Esophagus squamous epithelium (tissue), 5 donors: ENCODE results near the gene AGBL1. TPM values are rescaled to one million over a fixed set of nuclear protein-coding genes. Genes with fewer than 3 reads are reported as not detected.

Source experiments
- DNase-seq: peaks from one replicate; lab custom pipeline; 2025; lab: John Stamatoyannopoulos, UW
- H3K27ac ChIP-seq, 4 donors: fragments of 200-600 bp; sonication (generic); one replicate each; pipeline ENCODE4 v1.5.1; 2016 to 2019; ENCODE audit warnings: mild to moderate bottlenecking in 1 of 4
- H3K27me3 ChIP-seq, 4 donors: fragments of 200-600 bp; sonication (generic); 1 replicate in 3 of 4; 2 replicates in 1 of 4; pipeline versions ENCODE4 v1.5.1 to v1.6.0; 2017 to 2021; ENCODE audit warnings: antibody characterized with exemption in 1 of 4
- H3K36me3 ChIP-seq, 3 donors: fragments of 200-600 bp; sonication (generic); one replicate each; pipeline ENCODE4 v1.5.1; 2016 to 2019
- H3K4me1 ChIP-seq, 3 donors: fragments of 200-600 bp; sonication (generic); one replicate each; pipeline ENCODE4 v1.5.1; 2017 to 2019
- H3K4me3 ChIP-seq, 4 donors: fragments of 200-600 bp; sonication (generic); 1 replicate in 3 of 4; 2 replicates in 1 of 4; pipeline ENCODE4 v1.5.1; 2016 to 2019; ENCODE audit warnings: mild to moderate bottlenecking in 2 of 4, moderate library complexity in 1 of 4
- H3K9me3 ChIP-seq, 3 donors: fragments of 200-600 bp; sonication (generic); one replicate each; pipeline ENCODE4 v1.5.1; 2016 to 2019
- CTCF ChIP-seq, 6 experiments: fragments of 450-650 bp in 4 of 6; fragments of 200-600 bp in 2 of 6; sonication (generic) in 2 of 6; IDR thresholded peaks; one replicate each; pipeline ENCODE4 v1.5.1; 2016 to 2019; ENCODE audit warnings: antibody characterized with exemption in 6 of 6, mild to moderate bottlenecking in 4 of 6, moderate library complexity in 4 of 6
- POLR2A ChIP-seq, 4 donors: fragments of 450-650 bp; IDR thresholded peaks; one replicate each; pipeline ENCODE4 v1.6.1; 2017; ENCODE audit warnings: antibody characterized with exemption in 4 of 4, mild to moderate bottlenecking in 4 of 4, moderate library complexity in 3 of 4
- WGBS, 2 donors: methylation state at CpG; one replicate each; pipeline ENCODE4 v1.1.5; 2018; 5-methylcytosine and 5-hydroxymethylcytosine counted together
- intact Hi-C: fragments of 100-400 bp; cut with DNase I; formaldehyde crosslinking; loops from one replicate; pipeline ENCODE4 v1.15.0; 2022
- total RNA-seq, 4 donors: library from RNA; depleted of rRNA; stranded (reverse); fragments of >200 nt; gene quantifications; one replicate each; pipeline ENCODE4 v1.1.0, GENCODE V29; 2016
- donor health status: DM: yes; HTN: yes; CAD: no.

Gene AGBL1
- total RNA-seq, 4 donors from 2014 or later: 0.11 to 0.21 (median 0.19) TPM; not detected in 1

GRCh38 chr15:86384186-86384585 lies 304.5 kb downstream of the AGBL1 start:
- intact Hi-C loops: loop anchor here (10.0 kb wide), 1 partner anchor 59 kb away; no protein-coding TSS in a partner anchor
- H3K9me3 ChIP-seq: no peaks in the 10 kb centered on the region
- peaks cover 0 to 3% (median 0%) of the 10 kb centered on the region in 4 donors for H3K27me3 ChIP-seq
- H3K4me3 ChIP-seq: no peak overlapping the region
- no peak for DNase-seq
- H3K36me3 ChIP-seq: no peaks in the 10 kb centered on the region
- TF ChIP-seq CTCF (IDR thresholded peaks at IDR 0.05) (no peak), POLR2A (IDR thresholded peaks at IDR 0.05) (no peak)
- H3K27ac ChIP-seq: no peak overlapping the region
- 61 to 83% methylated on average over 6 of the region's 6 CpGs for WGBS, 2 donors
- H3K4me1 ChIP-seq: no peaks in the 10 kb centered on the region

GRCh38 chr15:86392296-86392695 lies 312.6 kb downstream of the AGBL1 start:
- 74% methylated on average over 1 of the region's 1 CpG for WGBS, 2 donors
- no peaks in the 10 kb centered on the region for H3K9me3 ChIP-seq

GRCh38 chr15:86392874-86393273 lies 313.2 kb downstream of the AGBL1 start:
- TF ChIP-seq POLR2A (IDR thresholded peaks at IDR 0.05) (no peak), CTCF (IDR thresholded peaks at IDR 0.05) (no peak)
- no peak overlapping the region for H3K27ac ChIP-seq

More at GRCh38 chr15:86392296-86392695, 312.6 kb downstream of the AGBL1 start:
- H3K27ac ChIP-seq: no peak overlapping the region
- no peak for DNase-seq
- TF ChIP-seq POLR2A (IDR thresholded peaks at IDR 0.05) (no peak), CTCF (IDR thresholded peaks at IDR 0.05) (no peak)
- intact Hi-C loops: no loop called here
- H3K36me3 ChIP-seq: no peaks in the 10 kb centered on the region
- H3K4me3 ChIP-seq: no peak overlapping the region
- H3K27me3 ChIP-seq: no peaks in the 10 kb centered on the region
- H3K4me1 ChIP-seq: no peaks in the 10 kb centered on the region

GRCh38 chr15:86394866-86395265 lies 315.2 kb downstream of the AGBL1 start:
- Histone ChIP-seq H3K27ac (no peak overlapping the region), H3K4me3 (no peak overlapping the region), H3K4me1 (no peaks in the 10 kb centered on the region), H3K9me3 (no peaks in the 10 kb centered on the region), H3K36me3 (no peaks in the 10 kb centered on the region), H3K27me3 (no peaks in the 10 kb centered on the region)
- DNase-seq: no peak
- TF ChIP-seq POLR2A (IDR thresholded peaks at IDR 0.05) (no peak), CTCF (IDR thresholded peaks at IDR 0.05) (no peak)
- 73 to 78% methylated on average over 1 of the region's 1 CpG for WGBS, 2 donors
- intact Hi-C loops: no loop called here

More at GRCh38 chr15:86392874-86393273, 313.2 kb downstream of the AGBL1 start:
- intact Hi-C loops: no loop called here
- 62 to 66% methylated on average over 2 of the region's 2 CpGs for WGBS, 2 donors
- no peaks in the 10 kb centered on the region for H3K36me3 ChIP-seq
- no peaks in the 10 kb centered on the region for H3K27me3 ChIP-seq
- no peaks in the 10 kb centered on the region for H3K9me3 ChIP-seq
- H3K4me1 ChIP-seq: no peaks in the 10 kb centered on the region
- no peak overlapping the region for H3K4me3 ChIP-seq
- DNase-seq: no peak

GRCh38 chr15:86399041-86399954 lies 319.6 kb downstream of the AGBL1 start:
- H3K9me3 ChIP-seq: no peaks in the 10 kb centered on the region
- no peaks in the 10 kb centered on the region for H3K4me1 ChIP-seq
- no peak for TF ChIP-seq POLR2A (IDR thresholded peaks at IDR 0.05)
- TF ChIP-seq CTCF (IDR thresholded peaks at IDR 0.05): no peak
- WGBS, 2 donors: 43 to 55% methylated on average over 3 to 4 of the region's 5 CpGs
- H3K4me3 ChIP-seq: no peak overlapping the region
- no peaks in the 10 kb centered on the region for H3K27me3 ChIP-seq
- H3K36me3 ChIP-seq: no peaks in the 10 kb centered on the region
- intact Hi-C loops: no loop called here
- DNase-seq: no peak
- H3K27ac ChIP-seq: no peak overlapping the region
